Measurements from ENCODE around the gene ETNK2.

DNA sequence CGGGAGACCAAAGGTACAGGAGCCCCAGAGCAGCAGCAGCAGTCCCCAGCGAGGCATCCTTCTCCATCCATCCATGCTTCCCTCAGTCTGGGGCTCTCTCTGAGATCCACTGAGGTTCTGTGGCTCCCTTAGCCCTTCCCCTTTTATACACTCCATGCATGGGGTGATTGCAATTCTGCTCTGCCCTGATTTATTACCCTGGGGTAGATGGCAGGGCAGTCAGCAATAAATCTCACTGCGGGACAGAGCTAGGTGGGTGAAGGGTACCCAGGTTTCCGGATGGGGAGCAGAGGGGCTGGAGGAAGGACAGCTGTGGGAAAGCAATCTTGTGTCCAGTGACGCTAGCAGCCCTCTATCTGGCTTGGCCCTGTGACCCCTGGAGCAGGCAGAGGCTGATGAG, 14.4 kb upstream of the ETNK2 start, which contains the start of gene REN:
- TF ChIP-seq, protein P1, sequence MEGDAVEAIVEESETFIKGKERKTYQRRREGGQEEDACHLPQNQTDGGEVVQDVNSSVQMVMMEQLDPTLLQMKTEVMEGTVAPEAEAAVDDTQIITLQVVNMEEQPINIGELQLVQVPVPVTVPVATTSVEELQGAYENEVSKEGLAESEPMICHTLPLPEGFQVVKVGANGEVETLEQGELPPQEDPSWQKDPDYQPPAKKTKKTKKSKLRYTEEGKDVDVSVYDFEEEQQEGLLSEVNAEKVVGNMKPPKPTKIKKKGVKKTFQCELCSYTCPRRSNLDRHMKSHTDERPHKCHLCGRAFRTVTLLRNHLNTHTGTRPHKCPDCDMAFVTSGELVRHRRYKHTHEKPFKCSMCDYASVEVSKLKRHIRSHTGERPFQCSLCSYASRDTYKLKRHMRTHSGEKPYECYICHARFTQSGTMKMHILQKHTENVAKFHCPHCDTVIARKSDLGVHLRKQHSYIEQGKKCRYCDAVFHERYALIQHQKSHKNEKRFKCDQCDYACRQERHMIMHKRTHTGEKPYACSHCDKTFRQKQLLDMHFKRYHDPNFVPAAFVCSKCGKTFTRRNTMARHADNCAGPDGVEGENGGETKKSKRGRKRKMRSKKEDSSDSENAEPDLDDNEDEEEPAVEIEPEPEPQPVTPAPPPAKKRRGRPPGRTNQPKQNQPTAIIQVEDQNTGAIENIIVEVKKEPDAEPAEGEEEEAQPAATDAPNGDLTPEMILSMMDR (IDR thresholded peaks at IDR 0.05), result no peak
- TF ChIP-seq POLR2A (IDR thresholded peaks at IDR 0.05), result no peak

Data from upper lobe of left lung (tissue), 4 donors.